ENCODE measurements around the gene FDXACB1. TPM values are rescaled to one million over a fixed set of nuclear protein-coding genes. Genes with fewer than 3 reads are reported as not detected.
A peak's percentile ranks its signal among the peaks of the same experiment; 100 is the strongest.

FDXACB1 gene
- total and polyA plus RNA-seq, 2 of the 4 experiments (the other 2 are of a cell fraction), result 1.7 to 3.0 TPM

GRCh38 chr11:111845276-111846028, 33.5 kb downstream of the FDXACB1 start:
- no peak overlapping the region for H4K5ac ChIP-seq (ENCODE audit: low read depth, low read length)
- H3K56ac ChIP-seq (ENCODE audit: extremely low read depth, insufficient read depth, low read length), result no peak overlapping the region
- H3K4me3 ChIP-seq (ENCODE audit: insufficient read depth, low read depth, low read length), result no peak overlapping the region
- no peak overlapping the region for H2AK5ac ChIP-seq (ENCODE audit: low read depth, low read length)
- no peak overlapping the region for H2BK120ac ChIP-seq (ENCODE audit: low read depth, low read length)
- 93% methylated on average over 3 of the region's 7 CpGs; no CpG with 5 or more reads in 1 of the 2 experiments for WGBS, 2 experiments (ENCODE audit: extremely low coverage in 2 of 2, insufficient read length in 1 of 2)
- no peak for ATAC-seq (ENCODE audit: low read depth)
- H3K4ac ChIP-seq (ENCODE audit: low read depth, low read length), result 0 out of 2 replicates have a peak overlapping the region, but pooled peaks have one; percentile 21
- H4K20me1 ChIP-seq (ENCODE audit: insufficient read depth, low read length), result no peaks in the 10 kb centered on the region
- H3K9me1 ChIP-seq (ENCODE audit: insufficient read depth, low read length), result peaks cover 3% of the 10 kb centered on the region; the same call in 1 of the 2 replicates
- no peak for DNase-seq
- H3K18ac ChIP-seq (ENCODE audit: low read depth, low read length), result no peak overlapping the region; the same call in 1 of the 2 replicates
- H3K4me2 ChIP-seq (ENCODE audit: low read depth, low read length), result no peak overlapping the region
- H2AK9ac ChIP-seq (replicated peaks; ENCODE audit: low read depth, low read length, poor library complexity), result no peak overlapping the region
- H4K8ac ChIP-seq (ENCODE audit: low read depth in 2 of 2, low read length in 2 of 2), result no peak overlapping the region
- no peaks in the 10 kb centered on the region; a peak in 1 of 4 replicates for H3K79me1 ChIP-seq (ENCODE audit: low read depth in 1 of 2, low read length in 2 of 2)
- H2BK5ac ChIP-seq (ENCODE audit: low read depth, low read length, poor library complexity, severe bottlenecking), result no peak overlapping the region
- peaks cover 7% of the 10 kb centered on the region for H3K4me1 ChIP-seq (ENCODE audit: control insufficient read depth, insufficient read depth, low read length)
- H2BK20ac ChIP-seq (ENCODE audit: low read depth, low read length), result 0 out of 2 replicates have a peak overlapping the region, but pooled peaks have one; percentile 11
- H3K9me3 ChIP-seq (ENCODE audit: control insufficient read depth, insufficient read depth, low read length), result no peaks in the 10 kb centered on the region
- dilution Hi-C loops (cut with HindIII; ENCODE audit: low sequenced_read_pairs, unreplicated experiment), result no loop called here
- no TSS peak for BruUV-seq (replicated peaks)
- CTCF ChIA-PET, result interaction anchor here (1.0 kb wide), 1 partner anchor 25 kb away, joined by 4 read pairs; the partner anchor contains the start of gene ALG9
- no peak for TF ChIP-seq RAD21 (IDR thresholded peaks at IDR 0.05; ENCODE audit: low read length)
- no peak for TF ChIP-seq BHLHE40 (IDR thresholded peaks at IDR 0.05; ENCODE audit: low read depth, low read length)
- TF ChIP-seq ELK1 (IDR thresholded peaks at IDR 0.05; ENCODE audit: borderline replicate concordance, low read depth, low read length), result no peak
- TF ChIP-seq CHD1 (IDR thresholded peaks at IDR 0.05; ENCODE audit: low read depth, low read length), result no peak
- no peak for TF ChIP-seq NFE2L2 (IDR thresholded peaks at IDR 0.05; ENCODE audit: low read depth, low read length)
- TF ChIP-seq POLR2A (IDR thresholded peaks at IDR 0.05; ENCODE audit: low read depth, low read length), result no peak
- TF ChIP-seq RFX5 (IDR thresholded peaks at IDR 0.05; ENCODE audit: low read depth, low read length), result no peak
- no peak for TF ChIP-seq CEBPB (IDR thresholded peaks at IDR 0.05; ENCODE audit: low read depth, low read length)
- no peak for TF ChIP-seq USF2 (IDR thresholded peaks at IDR 0.05; ENCODE audit: low read depth, low read length)
- no peak for TF ChIP-seq MXI1 (IDR thresholded peaks at IDR 0.05; ENCODE audit: borderline replicate concordance, low read depth, low read length)
- TF ChIP-seq RCOR1 (IDR thresholded peaks at IDR 0.05; ENCODE audit: insufficient replicate concordance, low read length), result no peak
- no peak for TF ChIP-seq CTCF (conservative IDR thresholded peaks at IDR 0.05; ENCODE audit: low read depth, low read length)
- no peak for TF ChIP-seq SMC3 (IDR thresholded peaks at IDR 0.05; ENCODE audit: low read depth, low read length)
- POLR2A ChIA-PET (ENCODE audit: unreplicated experiment), result no interaction called here
- H2AFZ ChIP-seq (replicated peaks; ENCODE audit: low read length, poor library complexity), result no peak overlapping the region
- no peak overlapping the region; the same call in 2 of the 3 replicates for H2BK15ac ChIP-seq (ENCODE audit: low read depth, low read length)
- H3K9ac ChIP-seq (ENCODE audit: low read depth, low read length), result no peak overlapping the region
- H3K23ac ChIP-seq (ENCODE audit: low read depth, low read length), result no peak overlapping the region
- in situ Hi-C loops (cut with MboI; ENCODE audit: low sequenced_read_pairs), result no loop called here
- H3K36me3 ChIP-seq (ENCODE audit: control insufficient read depth, insufficient read depth, low read length), result peaks cover 2% of the 10 kb centered on the region
- no peaks in the 10 kb centered on the region for H3K27me3 ChIP-seq (ENCODE audit: control insufficient read depth, insufficient read depth, low read length)
- no peak overlapping the region for H4K91ac ChIP-seq (ENCODE audit: insufficient read depth, low read depth, low read length)
- no peak overlapping the region for H3K27ac ChIP-seq (ENCODE audit: insufficient read depth, low read length)
- no peak overlapping the region for H3K14ac ChIP-seq (replicated peaks; ENCODE audit: low read depth, low read length)
- intact Hi-C loops (cut with micrococcal nuclease), result no loop called here
